Stimulated activated CD4-positive, alpha-beta T cell treated with anti-CD3 and anti-CD28 coated beads, Interleukin-12 subunit alpha, Interleukin-12 subunit beta, amount 100 ng/mL, for 4 hours (primary cell): ENCODE measurements around the gene ADAM12.

Experiments
- DNase-seq: peaks from one replicate; pipeline ENCODE4 v3.0.0-alpha.2; 2020

The ADAM12 gene

GRCh38 chr10:126387931-126388911 lies at the start of gene ADAM12:
ADAM12 (minus strand) TSS chr10:126388477; CDS start chr10:126388145, 332 bp downstream.
- no peak for DNase-seq

- no peak for DNase-seq
These were observed 49.5 kb upstream of the ADAM12 start for GRCh38 chr10:126437635-126438406.

- no peak for DNase-seq
These were observed 46.0 kb upstream of the ADAM12 start for GRCh38 chr10:126434235-126434634.

GRCh38 chr10:126433351-126433750 lies 45.1 kb upstream of the ADAM12 start:
- DNase-seq = no peak

GRCh38 chr10:126432507-126432906 lies 44.2 kb upstream of the ADAM12 start:
- DNase-seq = no peak

GRCh38 chr10:126431816-126432215 lies 43.5 kb upstream of the ADAM12 start:
- DNase-seq = no peak

- DNase-seq = no peak
These were observed 42.2 kb upstream of the ADAM12 start for GRCh38 chr10:126430512-126430911.

GRCh38 chr10:126429275-126429674 lies 41.0 kb upstream of the ADAM12 start:
- DNase-seq = no peak

GRCh38 chr10:126425489-126426065 lies 37.3 kb upstream of the ADAM12 start:
- DNase-seq = no peak

- DNase-seq = no peak
These were observed 36.8 kb upstream of the ADAM12 start for GRCh38 chr10:126425032-126425431.

GRCh38 chr10:126423732-126424491 lies 35.6 kb upstream of the ADAM12 start:
- no peak for DNase-seq

GRCh38 chr10:126422567-126422966 lies 34.3 kb upstream of the ADAM12 start:
- DNase-seq = no peak

- no peak for DNase-seq
These were observed 33.5 kb upstream of the ADAM12 start for GRCh38 chr10:126421756-126422256.

- no peak for DNase-seq
These were observed 32.5 kb upstream of the ADAM12 start for GRCh38 chr10:126420567-126421300.

- DNase-seq = no peak
These were observed 29.0 kb upstream of the ADAM12 start for GRCh38 chr10:126417220-126417825.

GRCh38 chr10:126409821-126410220 lies 21.5 kb upstream of the ADAM12 start:
- DNase-seq = no peak

- no peak for DNase-seq
These were observed 20.8 kb upstream of the ADAM12 start for GRCh38 chr10:126408953-126409641.

GRCh38 chr10:126407831-126408230 lies 19.6 kb upstream of the ADAM12 start:
- DNase-seq = no peak

GRCh38 chr10:126405239-126405775 lies 17.0 kb upstream of the ADAM12 start:
- DNase-seq = no peak
